GM21737 (cell line): ENCODE results near the gene ZBP1.
"Not testable (repeated sequence)": the region's sequence is repeated elsewhere in the genome, so short reads cannot be mapped to it uniquely, and the experiment has no call there.

Experiments
- ATAC-seq: cut with Tn5 transposase; IDR thresholded peaks from one replicate; pipeline ENCODE4 v1.9.1; 2021; ENCODE audit warnings: mild to moderate bottlenecking, moderate library complexity; ENCODE audit not compliant: unreplicated experiment

ZBP1 gene

GRCh38 chr20:57647933-57648785, 27.9 kb upstream of the ZBP1 start:
- no peak for ATAC-seq

DNA sequence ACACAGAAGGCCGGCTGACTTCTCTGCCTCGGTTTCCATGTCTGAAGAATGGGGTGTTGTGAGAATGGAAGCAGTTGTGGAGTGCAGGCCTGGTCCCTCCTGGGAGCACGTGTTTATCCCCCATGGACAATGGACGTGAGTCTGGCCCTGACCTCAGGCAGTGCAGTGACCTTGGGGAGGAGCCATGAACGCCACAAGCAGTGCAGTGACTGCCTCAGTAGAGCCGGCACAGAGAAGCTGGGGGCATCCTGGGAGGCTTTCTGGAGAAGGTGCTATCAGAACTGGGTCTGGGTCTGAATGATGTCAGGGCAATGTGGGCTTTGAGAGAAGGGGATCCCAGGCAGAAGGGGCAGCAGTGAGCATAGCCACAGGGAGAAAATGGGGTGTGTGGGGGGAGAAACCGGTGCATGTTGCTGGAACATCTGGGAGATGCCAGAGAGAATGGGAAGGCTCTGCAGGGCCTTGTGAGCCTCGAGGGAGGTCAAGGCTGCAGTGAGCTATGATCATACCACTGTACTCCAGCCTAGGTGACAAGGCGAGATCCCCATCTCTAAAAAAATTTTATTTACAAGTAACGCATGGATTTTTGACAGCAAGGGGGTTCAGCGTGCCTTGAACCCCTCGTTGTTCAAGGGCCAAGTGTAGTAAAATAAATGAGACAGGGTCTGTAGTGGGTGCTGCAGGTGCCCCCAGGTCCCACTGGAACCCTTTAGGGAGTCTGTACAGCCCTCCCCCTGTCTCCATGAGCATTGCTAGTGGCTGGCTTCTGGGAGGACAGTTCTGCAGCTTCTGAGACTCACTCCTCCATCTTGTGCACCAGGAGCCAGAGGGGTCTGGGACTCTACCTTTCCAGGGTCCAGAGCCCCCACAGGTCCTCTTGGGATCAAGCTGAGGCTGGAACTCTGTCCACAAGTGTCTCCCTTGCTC, 27.0 kb upstream of the ZBP1 start:
- no peak for ATAC-seq

GRCh38 chr20:57638895-57639236, 18.6 kb upstream of the ZBP1 start:
- ATAC-seq = no peak

DNA sequence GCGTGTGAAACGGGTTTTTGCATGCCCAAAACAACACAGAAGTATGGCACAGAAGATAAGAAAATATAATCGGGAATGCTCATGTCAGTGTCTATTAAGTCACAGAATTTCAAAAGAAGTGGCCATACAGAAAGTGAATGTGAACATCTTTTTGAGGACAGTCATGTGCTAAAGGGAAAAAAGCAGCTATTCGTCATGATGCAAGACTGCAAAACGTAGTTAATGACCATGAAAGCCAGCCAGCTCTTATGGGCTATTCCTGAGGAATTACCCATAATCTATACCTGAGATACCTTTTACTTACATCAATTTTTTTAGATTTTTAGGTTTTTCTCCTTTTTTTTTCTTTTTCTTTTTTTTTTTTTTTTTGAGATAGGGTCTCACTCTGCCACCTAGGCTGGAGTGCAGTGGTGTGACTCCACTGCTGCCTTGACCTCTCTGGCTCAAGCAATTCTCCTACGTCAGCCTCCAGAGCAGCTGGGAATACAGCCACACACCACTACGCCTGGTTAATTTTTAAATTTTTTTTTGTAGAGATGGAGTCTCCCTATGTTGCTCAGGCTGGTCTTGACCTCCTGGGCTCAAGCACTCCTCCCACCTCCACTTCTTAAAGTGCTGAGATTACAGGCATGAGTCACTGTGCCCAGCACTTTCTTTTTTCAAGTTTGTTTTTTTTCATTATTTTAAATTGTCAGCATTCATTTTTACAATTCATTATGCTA, 18.1 kb upstream of the ZBP1 start:
- ATAC-seq = no peak

DNA sequence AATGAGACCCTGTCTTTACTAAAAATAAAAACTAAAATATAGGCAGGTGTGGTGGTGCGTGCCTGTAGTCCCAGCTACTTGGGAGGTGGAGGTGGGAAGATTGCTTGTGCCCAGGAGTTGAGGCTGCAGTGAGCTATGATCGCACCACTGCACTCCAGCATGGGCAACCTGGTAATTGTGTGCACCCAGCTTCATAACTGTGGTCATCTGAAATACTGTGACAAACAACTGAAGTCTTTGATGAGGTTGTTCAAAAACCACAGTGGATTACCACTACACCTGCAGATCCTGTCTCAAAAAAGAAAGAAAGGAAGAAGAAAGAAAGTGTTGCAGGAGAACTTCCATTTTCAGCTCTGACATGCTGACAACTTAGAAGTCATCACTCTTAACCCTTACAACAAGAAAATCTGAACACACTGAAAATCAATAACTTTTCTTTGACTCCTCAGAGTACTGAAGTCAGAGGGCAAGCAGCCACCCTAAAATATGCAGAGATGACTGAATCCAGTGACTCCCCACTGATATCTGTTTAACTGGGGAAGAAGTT, 13.8 kb upstream of the ZBP1 start:
- no peak for ATAC-seq

DNA sequence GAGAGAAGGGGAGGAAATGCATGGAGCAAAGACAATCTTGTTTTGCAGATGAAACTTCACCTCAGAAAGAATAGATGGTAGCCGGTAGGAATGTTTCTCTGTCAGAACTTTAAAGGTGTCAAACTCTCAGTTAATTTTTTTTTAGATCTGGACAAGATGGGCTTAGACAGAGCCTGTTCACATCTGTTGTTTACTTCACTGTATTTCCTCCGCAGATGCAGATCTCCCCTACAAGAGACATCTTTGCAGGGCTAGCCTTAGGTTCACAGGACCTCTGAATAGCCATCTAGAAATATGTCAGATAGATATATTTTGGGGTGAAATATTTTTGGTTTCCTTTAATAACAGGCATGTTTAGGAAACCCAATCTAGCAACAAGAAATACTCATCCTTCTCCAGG, 12.1 kb upstream of the ZBP1 start:
- no peak for ATAC-seq

DNA sequence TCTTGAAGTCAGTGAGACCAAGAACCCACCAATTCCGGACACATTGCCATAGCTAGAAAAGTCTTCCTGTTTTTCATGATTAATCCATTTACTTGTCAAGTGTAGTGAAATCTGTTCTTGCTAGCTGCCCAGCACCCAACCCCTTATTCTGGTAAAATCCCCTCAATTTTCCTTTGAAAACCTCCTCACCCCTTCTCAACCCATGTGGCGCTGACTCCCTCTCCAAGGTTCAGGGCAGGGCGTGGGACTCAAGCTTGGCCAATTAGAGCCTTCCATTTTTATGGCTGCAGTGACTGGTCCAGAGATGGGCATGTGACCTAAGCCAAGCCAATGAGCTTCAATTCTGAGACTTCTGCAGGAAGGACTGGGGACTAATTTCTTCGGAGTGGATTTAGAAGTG, 9.8 kb upstream of the ZBP1 start:
- no peak for ATAC-seq

- ATAC-seq = not testable (repeated sequence)
These were observed 9.3 kb upstream of the ZBP1 start for GRCh38 chr20:57629491-57629901.

- ATAC-seq = not testable (repeated sequence)
These were observed 8.7 kb upstream of the ZBP1 start for GRCh38 chr20:57628962-57629308.

DNA sequence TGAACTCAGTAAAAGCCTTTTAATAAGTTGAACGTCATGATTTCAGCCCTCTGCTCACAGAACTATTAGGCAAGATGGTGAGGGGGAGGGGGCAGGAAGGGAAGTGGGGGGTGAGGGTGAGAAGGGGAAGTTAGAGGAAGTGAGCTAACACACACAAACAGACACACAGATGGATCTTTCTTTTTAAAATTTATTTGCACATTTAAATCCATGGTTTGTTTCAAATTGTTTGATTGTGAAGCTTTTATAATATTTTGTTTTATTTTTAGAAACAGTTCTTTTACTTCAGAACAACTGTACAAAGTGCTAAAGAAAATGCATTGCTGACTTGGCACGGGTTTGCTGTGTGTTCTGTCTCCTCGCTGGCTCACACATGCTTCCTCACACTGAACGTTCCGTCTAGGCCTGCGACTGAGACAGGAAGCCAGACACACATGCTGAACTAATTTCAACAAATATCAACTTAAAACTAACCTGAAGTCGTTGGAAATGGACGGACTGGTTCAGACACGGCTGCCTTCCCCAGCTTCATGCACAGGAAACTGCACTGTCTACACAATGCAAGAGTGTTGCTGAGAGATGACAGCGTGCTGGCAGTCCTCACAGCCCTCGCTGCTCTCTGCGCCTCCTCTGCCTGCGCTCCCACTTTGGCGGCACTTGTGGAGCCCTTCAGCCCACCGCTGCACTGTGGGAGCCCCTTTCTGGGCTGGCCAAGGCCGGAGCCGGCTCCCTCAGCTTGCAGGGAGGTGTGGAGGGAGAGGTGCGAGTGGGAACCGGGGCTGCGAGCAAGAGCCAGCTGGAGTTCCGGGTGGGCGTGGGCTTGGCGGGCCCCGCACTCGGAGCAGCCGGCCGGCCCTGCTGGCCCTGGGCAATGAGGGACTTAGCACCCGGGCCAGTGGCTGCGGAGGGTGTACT, 8.1 kb upstream of the ZBP1 start:
- ATAC-seq = no peak

- ATAC-seq = no peak
These were observed 7.1 kb upstream of the ZBP1 start for GRCh38 chr20:57627339-57627738.

DNA sequence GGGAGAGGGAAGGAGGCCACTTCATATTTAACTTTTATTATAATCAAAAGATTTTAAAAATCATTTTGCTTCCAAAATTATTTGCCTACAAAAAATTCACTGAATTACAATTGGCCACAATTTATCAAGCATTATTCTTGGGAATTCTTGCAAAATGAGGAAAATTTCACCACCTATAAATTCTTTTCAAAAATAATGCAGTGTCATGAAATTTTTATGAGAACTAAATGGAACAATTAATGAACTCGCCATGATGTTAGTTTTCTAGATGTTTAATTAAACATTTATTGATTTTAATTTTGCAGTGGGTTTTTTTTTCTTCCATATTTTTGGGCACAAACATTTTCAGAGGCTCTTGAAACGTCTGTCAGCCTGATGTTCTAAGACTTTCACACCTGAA, 5.8 kb upstream of the ZBP1 start:
- no peak for ATAC-seq

DNA sequence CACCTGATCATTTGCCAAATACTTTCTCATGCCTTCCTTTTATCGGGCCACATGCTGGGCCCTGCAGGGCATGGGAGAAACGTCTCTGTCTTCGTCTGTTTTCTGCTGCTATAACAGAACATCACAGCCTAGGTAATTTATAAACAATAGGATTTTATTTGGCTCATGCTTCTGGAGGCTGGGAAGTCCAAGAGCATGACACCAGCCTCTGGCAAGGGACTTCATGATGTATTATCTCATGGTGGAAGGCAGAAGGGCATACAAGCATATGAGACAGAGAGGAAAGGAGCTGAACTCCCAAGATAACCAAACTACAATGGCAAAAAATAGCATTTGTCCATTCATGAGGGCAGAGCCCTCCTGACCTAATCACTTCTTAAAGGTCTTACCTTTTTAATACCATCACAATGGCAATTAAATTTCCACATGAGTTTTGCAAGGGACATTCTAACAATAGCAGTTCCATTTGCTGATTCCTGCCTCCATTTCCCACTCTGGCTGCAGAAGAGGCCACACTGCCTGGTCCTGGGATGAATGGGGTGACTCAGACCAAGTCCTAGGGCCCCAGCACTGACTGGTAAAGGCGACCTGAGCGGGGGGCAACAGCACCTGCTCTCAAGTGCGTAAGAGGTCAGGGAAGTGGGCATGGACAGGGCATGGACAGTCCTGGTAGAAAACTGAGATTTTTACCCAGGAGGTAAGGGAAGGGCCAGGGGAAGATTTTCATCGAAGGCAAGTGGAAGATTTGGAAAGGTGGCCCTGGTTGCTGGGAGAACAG, 5.1 kb upstream of the ZBP1 start:
- ATAC-seq = no peak

GRCh38 chr20:57624124-57624523, 3.9 kb upstream of the ZBP1 start:
- no peak for ATAC-seq

DNA sequence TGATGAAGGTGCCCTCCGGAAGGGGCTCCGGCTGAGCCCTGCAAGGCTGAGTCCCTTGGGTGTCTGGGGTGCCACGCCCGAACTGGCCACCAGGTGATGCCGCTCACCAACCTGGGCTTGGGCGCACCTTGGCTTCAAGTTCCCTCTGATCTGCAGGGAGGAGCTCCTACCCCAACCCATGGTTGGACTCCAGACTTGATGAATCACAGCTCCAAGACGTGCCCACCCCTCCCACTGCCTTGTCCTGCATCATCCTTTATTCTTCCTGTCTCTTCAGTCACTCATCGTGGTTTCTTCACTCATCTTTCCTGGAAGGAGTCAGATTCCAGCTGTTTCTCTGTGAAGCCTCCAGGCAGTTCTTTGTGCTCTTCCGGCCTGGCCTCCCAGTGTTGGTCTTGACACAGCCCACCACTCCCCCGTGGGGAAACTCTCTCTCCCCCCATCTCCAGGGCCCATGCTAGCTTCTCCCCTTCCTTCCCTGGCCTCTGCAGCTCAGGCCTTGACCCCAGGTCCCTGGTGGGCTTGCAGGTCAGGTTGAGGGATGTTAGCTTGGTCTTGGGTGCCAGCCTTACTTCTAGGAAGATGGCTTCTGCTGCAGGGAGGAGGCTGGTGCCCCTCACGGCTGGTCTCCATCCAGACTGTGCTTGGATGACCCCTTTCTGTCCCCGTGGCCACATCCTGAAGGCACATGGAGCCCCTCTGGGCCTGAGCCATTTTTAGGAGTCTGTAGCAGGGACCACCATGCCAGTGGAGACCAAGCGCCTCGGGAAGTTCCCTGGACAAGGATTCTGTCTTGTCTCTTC, 2.6 kb upstream of the ZBP1 start:
- ATAC-seq = no peak

DNA sequence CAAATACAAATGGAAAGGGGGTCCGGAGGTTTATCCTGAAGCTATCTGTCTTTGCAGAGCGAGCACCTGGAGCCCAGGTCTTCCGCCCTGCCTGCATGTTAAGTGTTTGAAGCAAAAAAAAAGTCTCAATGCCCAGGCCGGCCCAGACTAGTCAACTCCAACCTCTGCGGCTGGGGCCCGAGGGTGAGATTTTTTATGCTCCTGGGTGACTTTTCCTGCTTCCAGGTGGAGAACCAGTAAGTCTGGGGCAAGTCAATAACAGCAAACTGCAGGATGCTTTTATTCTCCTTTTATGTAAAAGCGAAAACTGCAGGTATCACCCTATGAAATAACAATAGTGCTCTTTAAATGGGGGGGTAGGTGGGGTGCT, 2.0 kb upstream of the ZBP1 start:
- no peak for ATAC-seq

- no peak for ATAC-seq
These were observed 1.4 kb upstream of the ZBP1 start for GRCh38 chr20:57621421-57622200.

- ATAC-seq = no peak
These were observed 773 bp upstream of the ZBP1 start for GRCh38 chr20:57620999-57621398.
